ENCODE data around the gene MAST3.
A peak's percentile ranks its signal among the peaks of the same experiment; 100 is the strongest.

The MAST3 gene

DNA sequence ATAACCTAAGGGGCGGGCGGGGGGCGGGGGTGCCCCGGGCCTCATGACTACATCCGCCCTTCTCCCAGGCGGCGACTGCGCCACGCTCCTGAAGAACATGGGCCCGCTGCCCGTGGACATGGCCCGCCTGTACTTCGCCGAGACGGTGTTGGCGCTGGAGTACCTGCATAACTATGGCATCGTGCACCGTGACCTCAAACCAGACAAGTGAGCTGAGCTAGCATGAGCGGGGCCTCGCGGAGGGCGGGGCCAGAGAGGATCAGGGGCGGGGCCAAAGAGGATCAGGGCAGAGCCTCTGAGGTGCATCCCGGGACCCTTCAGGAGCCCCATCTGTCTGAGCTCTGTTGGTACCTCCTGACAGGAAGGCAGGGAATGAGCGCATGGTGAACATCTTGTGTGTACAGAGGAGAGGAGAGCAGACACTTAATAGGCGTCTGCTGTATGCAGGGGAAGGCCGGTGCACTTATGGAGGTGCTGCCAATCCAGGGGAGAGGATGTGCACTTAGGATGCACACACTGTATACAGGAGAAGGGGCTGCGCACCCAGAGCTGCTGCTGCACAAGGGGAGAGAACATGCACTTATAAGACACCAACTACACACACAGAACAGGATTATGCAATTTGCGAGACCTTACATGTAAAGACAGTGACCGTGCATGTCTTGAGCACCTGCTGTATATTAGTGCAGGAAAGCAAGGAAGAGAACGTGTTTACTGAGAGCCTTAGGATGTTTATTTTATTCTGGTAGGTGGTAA, 34.4 kb downstream of the MAST3 start:
- ChIA-PET POLR2A (no interaction called here), CTCF (interaction anchor here (0.5 to 2.2 kb wide), 2 partner anchors 19 to 97 kb away, joined by 5 to 10 read pairs; no protein-coding TSS in a partner anchor)
- H3K36me3 ChIP-seq (ENCODE audit: control insufficient read depth in 2 of 2, insufficient read depth in 1 of 2, low read length in 2 of 2): peaks cover 0 to 40% of the 10 kb centered on the region in 2 experiments; a peak in 2 of 3 replicates
- no peak for TF ChIP-seq ZNF529 (tag by site-specific recombination; IDR thresholded peaks at IDR 0.05; ENCODE audit: insufficient replicate concordance)
- TF ChIP-seq ZNF221 (tag by site-specific recombination; IDR thresholded peaks at IDR 0.05; ENCODE audit: borderline replicate concordance): no peak
- TF ChIP-seq ZSCAN30 (tag by site-specific recombination; IDR thresholded peaks at IDR 0.05): no peak
- TF ChIP-seq, protein P1, sequence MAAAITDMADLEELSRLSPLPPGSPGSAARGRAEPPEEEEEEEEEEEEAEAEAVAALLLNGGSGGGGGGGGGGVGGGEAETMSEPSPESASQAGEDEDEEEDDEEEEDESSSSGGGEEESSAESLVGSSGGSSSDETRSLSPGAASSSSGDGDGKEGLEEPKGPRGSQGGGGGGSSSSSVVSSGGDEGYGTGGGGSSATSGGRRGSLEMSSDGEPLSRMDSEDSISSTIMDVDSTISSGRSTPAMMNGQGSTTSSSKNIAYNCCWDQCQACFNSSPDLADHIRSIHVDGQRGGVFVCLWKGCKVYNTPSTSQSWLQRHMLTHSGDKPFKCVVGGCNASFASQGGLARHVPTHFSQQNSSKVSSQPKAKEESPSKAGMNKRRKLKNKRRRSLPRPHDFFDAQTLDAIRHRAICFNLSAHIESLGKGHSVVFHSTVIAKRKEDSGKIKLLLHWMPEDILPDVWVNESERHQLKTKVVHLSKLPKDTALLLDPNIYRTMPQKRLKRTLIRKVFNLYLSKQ (tag by site-specific recombination; IDR thresholded peaks at IDR 0.05; ENCODE audit: borderline replicate concordance): no peak
- TF ChIP-seq ZNF10 (tag by site-specific recombination; IDR thresholded peaks at IDR 0.05): no peak
- 0 out of 2 replicates have a peak, but pooled peaks have one; percentile 36 for TF ChIP-seq ZBTB17 (tag by site-specific recombination; IDR thresholded peaks at IDR 0.05)
- TF ChIP-seq ZNF132 (tag by site-specific recombination; IDR thresholded peaks at IDR 0.05; ENCODE audit: borderline replicate concordance): no peak
- no peak for TF ChIP-seq ZNF624 (tag by site-specific recombination; IDR thresholded peaks at IDR 0.05)
- no peak for TF ChIP-seq ZNF274 (IDR thresholded peaks at IDR 0.05; ENCODE audit: low read length)
- TF ChIP-seq ZNF274 (tag by site-specific recombination; IDR thresholded peaks at IDR 0.05; ENCODE audit: borderline replicate concordance): no peak
- TF ChIP-seq ZNF561 (tag by site-specific recombination; IDR thresholded peaks at IDR 0.05; ENCODE audit: borderline replicate concordance): no peak
- no peak for TF ChIP-seq ZNF747 (tag by site-specific recombination; IDR thresholded peaks at IDR 0.05)
- TF ChIP-seq, protein P2, sequence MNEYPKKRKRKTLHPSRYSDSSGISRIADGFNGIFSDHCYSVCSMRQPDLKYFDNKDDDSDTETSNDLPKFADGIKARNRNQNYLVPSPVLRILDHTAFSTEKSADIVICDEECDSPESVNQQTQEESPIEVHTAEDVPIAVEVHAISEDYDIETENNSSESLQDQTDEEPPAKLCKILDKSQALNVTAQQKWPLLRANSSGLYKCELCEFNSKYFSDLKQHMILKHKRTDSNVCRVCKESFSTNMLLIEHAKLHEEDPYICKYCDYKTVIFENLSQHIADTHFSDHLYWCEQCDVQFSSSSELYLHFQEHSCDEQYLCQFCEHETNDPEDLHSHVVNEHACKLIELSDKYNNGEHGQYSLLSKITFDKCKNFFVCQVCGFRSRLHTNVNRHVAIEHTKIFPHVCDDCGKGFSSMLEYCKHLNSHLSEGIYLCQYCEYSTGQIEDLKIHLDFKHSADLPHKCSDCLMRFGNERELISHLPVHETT (tag by site-specific recombination; IDR thresholded peaks at IDR 0.05): no peak
- TF ChIP-seq ZNF792 (tag by site-specific recombination; IDR thresholded peaks at IDR 0.05): peak; percentile 99
- TF ChIP-seq ZNF549 (tag by site-specific recombination; IDR thresholded peaks at IDR 0.05): no peak
- TF ChIP-seq ZNF791 (tag by site-specific recombination; IDR thresholded peaks at IDR 0.05): no peak
- 0 out of 2 replicates have a peak, but pooled peaks have one; percentile 31 for TF ChIP-seq SP2 (tag by site-specific recombination; IDR thresholded peaks at IDR 0.05)
- no peak for TF ChIP-seq OVOL3 (tag by site-specific recombination; IDR thresholded peaks at IDR 0.05)
- TF ChIP-seq, protein P3, sequence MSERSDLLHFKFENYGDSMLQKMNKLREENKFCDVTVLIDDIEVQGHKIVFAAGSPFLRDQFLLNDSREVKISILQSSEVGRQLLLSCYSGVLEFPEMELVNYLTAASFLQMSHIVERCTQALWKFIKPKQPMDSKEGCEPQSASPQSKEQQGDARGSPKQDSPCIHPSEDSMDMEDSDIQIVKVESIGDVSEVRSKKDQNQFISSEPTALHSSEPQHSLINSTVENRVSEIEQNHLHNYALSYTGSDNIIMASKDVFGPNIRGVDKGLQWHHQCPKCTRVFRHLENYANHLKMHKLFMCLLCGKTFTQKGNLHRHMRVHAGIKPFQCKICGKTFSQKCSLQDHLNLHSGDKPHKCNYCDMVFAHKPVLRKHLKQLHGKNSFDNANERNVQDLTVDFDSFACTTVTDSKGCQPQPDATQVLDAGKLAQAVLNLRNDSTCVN (tag by site-specific recombination; optimal IDR thresholded peaks at IDR 0.05): peak; percentile 9
- H3K4me3 ChIP-seq (ENCODE audit: low read depth, low read length): no peak overlapping the region
- H3K4me1 ChIP-seq (ENCODE audit: control insufficient read depth, insufficient read depth, low read length): no peaks in the 10 kb centered on the region
- H3K9me3 ChIP-seq (ENCODE audit: control insufficient read depth, insufficient read depth, low read depth, low read length): no peaks in the 10 kb centered on the region
- H3K27ac ChIP-seq (ENCODE audit: extremely low read depth, low read depth, low read length): no peak overlapping the region

DNA sequence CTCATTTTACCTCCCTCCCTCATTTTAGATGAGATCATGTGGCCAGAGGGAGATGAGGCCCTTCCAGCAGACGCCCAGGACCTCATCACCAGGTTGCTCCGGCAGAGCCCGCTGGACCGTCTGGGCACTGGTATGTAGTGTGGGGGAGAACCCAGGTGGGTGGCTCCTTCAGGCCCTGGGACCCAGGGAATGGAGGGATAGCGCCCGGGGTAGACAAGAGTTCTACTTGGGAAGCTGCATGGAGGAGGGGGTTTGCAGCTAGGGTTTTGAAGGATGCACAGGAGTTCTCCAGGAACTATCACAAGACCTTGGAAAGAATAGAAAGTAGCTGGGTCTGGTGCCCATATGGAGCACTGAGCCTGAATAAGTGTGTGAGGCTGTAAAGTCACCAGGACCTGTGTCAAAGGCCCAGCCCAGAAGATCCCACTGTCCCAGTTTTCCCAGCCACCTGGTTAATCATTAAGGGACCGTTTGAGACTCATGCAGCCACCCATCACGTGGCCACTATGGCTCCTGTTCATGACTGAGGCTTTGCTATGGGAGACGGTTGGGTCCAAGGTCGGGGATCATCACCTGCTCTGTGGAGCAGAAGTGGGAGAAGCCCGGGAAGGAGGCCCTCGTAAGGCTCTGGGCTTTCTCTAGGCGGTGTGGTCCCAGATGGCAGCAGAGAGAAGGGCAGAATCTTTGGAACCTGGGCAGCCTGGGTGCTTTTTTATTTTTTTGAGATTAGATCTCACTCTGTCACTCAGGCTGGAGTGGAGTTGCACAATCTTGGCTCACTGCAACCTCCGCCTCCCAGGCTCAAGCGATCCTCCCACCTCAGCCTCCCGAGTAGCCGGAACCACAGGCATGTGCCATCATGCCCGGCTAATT, 38.4 kb downstream of the MAST3 start:
- ChIA-PET CTCF (interaction anchor here (0.6 kb wide), 2 partner anchors 14 to 198 kb away, joined by 3 to 4 read pairs; no protein-coding TSS in a partner anchor), POLR2A (no interaction called here)
- Histone ChIP-seq H3K27ac (ENCODE audit: extremely low read depth, low read depth, low read length) (no peak overlapping the region), H3K9me3 (ENCODE audit: control insufficient read depth, insufficient read depth, low read depth, low read length) (no peaks in the 10 kb centered on the region), H3K4me3 (ENCODE audit: low read depth, low read length) (no peak overlapping the region), H3K36me3 (ENCODE audit: control insufficient read depth in 2 of 2, insufficient read depth in 1 of 2, low read length in 2 of 2) (peaks cover 0 to 32% of the 10 kb centered on the region in 2 experiments; a peak in 2 of 3 replicates), H3K4me1 (ENCODE audit: control insufficient read depth, insufficient read depth, low read length) (no peaks in the 10 kb centered on the region)
- TF ChIP-seq ZNF76 (tag by site-specific recombination; IDR thresholded peaks at IDR 0.05; ENCODE audit: borderline replicate concordance, low read depth): no peak
- TF ChIP-seq ZFP3 (tag by site-specific recombination; IDR thresholded peaks at IDR 0.05; ENCODE audit: low read depth): peak; percentile 91
- TF ChIP-seq, protein P3 (tag by site-specific recombination; optimal IDR thresholded peaks at IDR 0.05): no peak
- no peak for TF ChIP-seq HOXC10 (CRISPR knock-in tag; IDR thresholded peaks at IDR 0.05)
- no peak for TF ChIP-seq ZNF394 (tag by site-specific recombination; IDR thresholded peaks at IDR 0.05; ENCODE audit: borderline replicate concordance)

Data from HEK293 (cell line).